VCaP (cell line): ENCODE results near the gene GNAO1.

ENCODE experiments used
- H3K27ac ChIP-seq: fragments of 450-650 bp; 2 replicates; pipeline ENCODE4 v1.5.1; 2017
- TF ChIP-seq, protein P1 (sequence below): fragments of 450-650 bp; conservative IDR thresholded peaks from 2 replicates; pipeline ENCODE4 v1.5.1; 2017; ENCODE audit warnings: mild to moderate bottlenecking, moderate library complexity

The GNAO1 gene

DNA sequence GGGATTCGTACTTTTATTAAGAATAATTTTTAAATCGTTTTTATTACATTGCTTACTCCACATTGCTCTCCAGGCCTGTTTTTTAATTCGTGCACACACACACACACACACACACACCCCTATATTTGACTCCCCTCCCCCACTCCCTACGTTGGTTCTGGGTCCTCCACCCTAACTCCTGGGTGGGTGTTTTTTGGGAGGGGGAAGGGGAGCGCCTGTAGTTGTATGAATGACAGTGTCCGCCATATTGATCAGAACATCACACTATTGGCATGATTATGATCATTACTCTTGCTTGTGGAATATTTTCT lies 1.3 kb downstream of the GNAO1 start:
- TF ChIP-seq, protein P1, sequence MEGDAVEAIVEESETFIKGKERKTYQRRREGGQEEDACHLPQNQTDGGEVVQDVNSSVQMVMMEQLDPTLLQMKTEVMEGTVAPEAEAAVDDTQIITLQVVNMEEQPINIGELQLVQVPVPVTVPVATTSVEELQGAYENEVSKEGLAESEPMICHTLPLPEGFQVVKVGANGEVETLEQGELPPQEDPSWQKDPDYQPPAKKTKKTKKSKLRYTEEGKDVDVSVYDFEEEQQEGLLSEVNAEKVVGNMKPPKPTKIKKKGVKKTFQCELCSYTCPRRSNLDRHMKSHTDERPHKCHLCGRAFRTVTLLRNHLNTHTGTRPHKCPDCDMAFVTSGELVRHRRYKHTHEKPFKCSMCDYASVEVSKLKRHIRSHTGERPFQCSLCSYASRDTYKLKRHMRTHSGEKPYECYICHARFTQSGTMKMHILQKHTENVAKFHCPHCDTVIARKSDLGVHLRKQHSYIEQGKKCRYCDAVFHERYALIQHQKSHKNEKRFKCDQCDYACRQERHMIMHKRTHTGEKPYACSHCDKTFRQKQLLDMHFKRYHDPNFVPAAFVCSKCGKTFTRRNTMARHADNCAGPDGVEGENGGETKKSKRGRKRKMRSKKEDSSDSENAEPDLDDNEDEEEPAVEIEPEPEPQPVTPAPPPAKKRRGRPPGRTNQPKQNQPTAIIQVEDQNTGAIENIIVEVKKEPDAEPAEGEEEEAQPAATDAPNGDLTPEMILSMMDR, result no peak
- no peak overlapping the region for H3K27ac ChIP-seq

DNA sequence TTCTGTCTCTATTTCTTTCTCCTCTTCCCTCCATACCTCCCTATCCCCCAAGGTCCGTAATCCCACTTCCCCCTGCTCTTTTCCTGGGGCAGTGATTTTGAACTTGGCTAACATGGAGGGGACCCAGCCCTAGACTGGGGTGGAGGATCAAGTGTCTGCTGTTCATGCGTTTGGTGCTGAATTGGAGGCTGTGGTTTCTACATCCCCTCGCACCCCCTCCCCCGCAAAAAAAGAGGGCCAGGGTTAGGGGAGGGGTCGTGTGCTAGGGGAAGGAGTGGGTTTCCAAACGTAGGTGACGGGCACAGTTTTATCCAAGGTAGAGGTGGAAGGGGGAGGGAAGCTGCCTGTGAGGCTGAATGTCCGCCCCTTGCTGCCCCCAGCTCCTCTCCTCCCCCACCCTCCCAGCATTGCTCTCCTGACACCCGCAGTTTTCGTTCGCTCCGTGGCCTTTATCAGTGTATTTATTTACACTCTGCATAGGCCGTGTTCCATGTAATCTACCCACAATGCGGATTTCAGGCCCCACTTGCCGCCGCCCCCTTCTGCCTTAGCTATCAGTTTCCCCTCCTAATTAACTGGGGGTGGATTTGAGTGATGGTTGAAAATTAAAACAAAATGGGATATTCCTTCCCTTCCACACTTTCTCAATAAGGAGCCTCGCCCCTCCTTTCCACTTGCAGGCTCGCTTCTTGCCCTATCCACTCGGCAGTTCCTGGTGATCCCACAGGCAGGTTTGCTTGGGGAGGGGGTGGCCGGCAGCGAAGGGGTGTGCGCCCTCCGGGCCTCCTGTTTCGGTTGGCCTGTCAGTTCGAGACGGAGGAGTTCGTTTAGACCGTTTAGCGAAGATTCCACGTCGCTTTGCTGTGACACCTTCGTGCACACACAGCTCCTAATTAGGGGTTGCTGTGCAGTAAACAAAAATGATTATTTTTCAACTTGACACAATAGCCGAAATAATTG lies 2.0 kb downstream of the GNAO1 start:
- no peak overlapping the region for H3K27ac ChIP-seq
- TF ChIP-seq, protein P1, result no peak

DNA sequence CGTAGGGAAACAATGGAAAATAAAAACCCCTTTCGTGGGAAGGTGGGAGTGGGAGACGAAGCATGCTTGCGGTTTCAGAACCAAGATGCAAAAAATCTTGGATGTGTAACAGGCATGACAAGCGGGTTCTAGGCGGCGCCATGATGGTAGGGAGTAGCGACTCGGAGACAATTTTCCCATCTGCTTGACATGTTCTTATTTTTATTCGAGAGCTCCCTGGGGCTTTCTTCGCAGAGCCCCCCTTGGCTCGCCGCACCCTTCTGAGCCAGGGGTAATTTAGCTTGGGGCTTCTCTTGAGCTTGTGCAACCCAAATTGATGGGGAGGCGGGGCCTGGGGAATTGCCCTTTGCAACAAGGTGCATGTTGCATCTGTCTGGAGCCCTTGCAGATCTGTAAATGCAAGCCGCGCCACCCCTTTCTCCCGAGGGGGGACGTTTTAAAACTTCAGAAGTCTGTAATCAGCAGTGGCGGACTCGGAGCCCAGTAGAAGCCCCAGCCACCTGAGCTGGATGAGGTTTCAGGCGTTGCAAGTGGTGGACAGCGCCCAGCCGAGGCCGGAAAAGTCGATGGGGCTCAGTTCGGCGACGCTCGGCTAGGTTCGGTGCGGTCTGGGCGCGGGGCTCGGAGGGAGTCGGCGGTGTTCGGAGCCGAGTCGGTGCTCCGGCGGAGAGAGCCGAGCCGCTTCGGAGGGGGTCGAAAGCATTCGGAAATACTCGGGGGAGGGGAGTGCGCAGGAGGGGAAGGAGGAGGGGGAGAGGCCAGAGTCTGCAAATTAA lies 2.9 kb downstream of the GNAO1 start:
- no peak overlapping the region for H3K27ac ChIP-seq
- TF ChIP-seq, protein P1, result no peak

DNA sequence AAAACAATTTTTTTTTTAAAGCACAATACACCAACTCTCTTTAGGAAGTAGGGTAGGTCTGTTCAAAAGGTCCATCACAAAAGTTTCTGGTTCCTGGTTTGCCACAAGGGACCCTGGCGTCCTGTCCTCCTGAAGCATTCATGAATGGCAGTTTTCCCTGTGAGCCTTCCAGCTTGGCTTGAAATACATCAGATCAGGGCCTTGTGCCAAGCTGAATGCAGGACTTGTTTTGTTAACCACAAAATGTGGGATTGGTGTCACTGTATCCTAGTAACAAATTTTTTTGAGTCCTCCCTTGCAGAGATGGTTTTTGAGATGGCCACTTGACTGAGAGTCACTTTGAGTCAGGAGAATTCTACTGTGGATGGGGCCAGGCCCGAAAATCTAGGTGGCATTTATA lies 3.9 kb downstream of the GNAO1 start:
- no peak overlapping the region for H3K27ac ChIP-seq
- TF ChIP-seq, protein P1, result no peak

DNA sequence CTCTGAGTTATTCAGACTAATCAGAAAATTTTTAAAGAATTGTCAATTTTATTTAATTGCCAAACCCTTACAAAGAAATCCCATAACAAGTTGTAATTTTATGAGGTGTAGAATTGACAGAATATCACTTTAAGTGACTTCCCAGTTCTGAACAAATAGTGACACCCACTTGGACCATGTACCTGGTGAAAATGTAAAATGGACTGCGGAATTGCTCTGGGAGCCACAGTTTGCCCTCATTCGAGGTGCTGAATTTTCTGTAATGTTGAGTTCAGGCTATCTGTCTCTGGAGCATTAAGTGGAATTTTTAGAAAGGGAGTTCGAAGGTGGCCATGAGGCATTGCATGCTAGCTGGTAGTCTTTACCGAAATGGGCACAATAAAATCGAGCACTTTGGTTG lies 5.1 kb downstream of the GNAO1 start:
- TF ChIP-seq, protein P1, result no peak
- no peak overlapping the region for H3K27ac ChIP-seq

DNA sequence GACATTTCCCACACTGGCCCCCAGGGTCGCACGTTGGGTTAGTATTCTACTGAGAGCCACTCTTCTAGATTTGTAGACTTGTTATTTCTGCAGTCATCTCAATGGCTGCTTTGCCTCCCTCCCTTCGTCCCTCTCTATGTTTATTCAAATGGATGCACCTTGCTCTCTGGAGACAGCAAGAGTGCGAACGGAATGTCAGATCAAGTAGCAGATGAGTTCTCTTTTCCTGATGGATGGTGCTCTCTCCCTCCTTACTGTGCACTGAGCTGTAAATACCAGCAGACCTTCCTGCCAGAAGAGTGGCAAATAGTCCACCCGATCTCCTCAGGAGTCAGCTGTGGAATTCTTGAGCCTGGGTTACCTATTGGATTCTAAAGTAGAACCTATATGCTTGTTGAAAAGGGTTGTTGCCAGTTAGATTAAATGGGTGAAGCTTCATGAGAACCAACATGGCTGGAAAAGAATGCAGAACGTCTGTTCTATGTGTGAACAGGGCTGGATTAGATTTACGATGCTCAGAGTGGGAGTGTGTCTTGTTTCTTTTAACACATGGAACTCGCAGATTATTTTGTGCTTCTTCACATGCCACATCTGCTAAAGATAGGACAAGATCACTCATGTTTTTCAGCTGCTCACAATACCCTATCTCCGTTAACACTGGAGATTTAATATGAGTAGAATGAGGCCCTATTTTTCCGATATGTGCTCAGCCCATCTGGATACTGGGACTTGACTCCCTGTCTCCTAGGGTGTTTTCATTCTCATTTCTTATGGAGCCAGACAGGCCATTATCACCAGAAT lies 6.1 kb downstream of the GNAO1 start:
- no peak overlapping the region for H3K27ac ChIP-seq
- TF ChIP-seq, protein P1, result no peak
